ES-I3 (cell line): Measurements from ENCODE around the gene ENGASE.

Experiments used
- H3K36me3 ChIP-seq: 2 replicates; pipeline ENCODE4 v1.6.1; 2013; ENCODE audit warnings: mild to moderate bottlenecking, low read length, control low read depth, moderate library complexity; ENCODE audit not compliant: insufficient read depth
- H3K4me1 ChIP-seq: 2 replicates; pipeline ENCODE4 v1.6.1; 2013; ENCODE audit warnings: mild to moderate bottlenecking, control low read depth, low read length; ENCODE audit not compliant: insufficient read depth
- H3K9ac ChIP-seq: 2 replicates; pipeline ENCODE4 v1.6.1; 2013; ENCODE audit warnings: low read depth, mild to moderate bottlenecking, low read length, moderate library complexity
- H3K9me3 ChIP-seq: 2 replicates; pipeline ENCODE4 v1.6.1; 2013; ENCODE audit warnings: mild to moderate bottlenecking, low read length, moderate library complexity; ENCODE audit not compliant: control insufficient read depth, insufficient read depth

ENGASE gene

GRCh38 chr17:79045001-79045729 lies 29.5 kb upstream of the ENGASE start:
- H3K4me1 ChIP-seq: peaks cover 4% of the 10 kb centered on the region; the same call in 1 of the 2 replicates
- no peaks in the 10 kb centered on the region for H3K9me3 ChIP-seq
- no peaks in the 10 kb centered on the region for H3K36me3 ChIP-seq
- H3K9ac ChIP-seq: no peak overlapping the region

- Histone ChIP-seq H3K9me3 (no peaks in the 10 kb centered on the region), H3K9ac (no peak overlapping the region), H3K4me1 (peaks cover 4% of the 10 kb centered on the region; the same call in 1 of the 2 replicates), H3K36me3 (no peaks in the 10 kb centered on the region)
These were observed 28.8 kb upstream of the ENGASE start for GRCh38 chr17:79045842-79046196.

- no peak overlapping the region for H3K9ac ChIP-seq
- no peaks in the 10 kb centered on the region for H3K36me3 ChIP-seq
- no peaks in the 10 kb centered on the region for H3K9me3 ChIP-seq
- H3K4me1 ChIP-seq: peaks cover 4% of the 10 kb centered on the region; the same call in 1 of the 2 replicates
These were observed 28.3 kb upstream of the ENGASE start for GRCh38 chr17:79046197-79046915.

GRCh38 chr17:79046916-79047280 lies 27.7 kb upstream of the ENGASE start:
- Histone ChIP-seq H3K9me3 (no peaks in the 10 kb centered on the region; the same call in 1 of the 2 replicates), H3K9ac (no peak overlapping the region), H3K36me3 (no peaks in the 10 kb centered on the region), H3K4me1 (peaks cover 4% of the 10 kb centered on the region; the same call in 1 of the 2 replicates)

GRCh38 chr17:79047291-79047920 lies 27.2 kb upstream of the ENGASE start:
- H3K4me1 ChIP-seq: peaks cover 4% of the 10 kb centered on the region; the same call in 1 of the 2 replicates
- no peaks in the 10 kb centered on the region; the same call in 1 of the 2 replicates for H3K9me3 ChIP-seq
- H3K9ac ChIP-seq: no peak overlapping the region
- H3K36me3 ChIP-seq: no peaks in the 10 kb centered on the region

GRCh38 chr17:79047923-79048825 lies 26.4 kb upstream of the ENGASE start:
- Histone ChIP-seq H3K9ac (no peak overlapping the region), H3K9me3 (no peaks in the 10 kb centered on the region; the same call in 1 of the 2 replicates), H3K36me3 (no peaks in the 10 kb centered on the region), H3K4me1 (peaks cover 4% of the 10 kb centered on the region; the same call in 1 of the 2 replicates)

- Histone ChIP-seq H3K9ac (no peak overlapping the region), H3K36me3 (no peaks in the 10 kb centered on the region), H3K9me3 (peaks cover under 1% of the 10 kb centered on the region), H3K4me1 (peaks cover 4% of the 10 kb centered on the region; the same call in 1 of the 2 replicates)
These were observed 25.5 kb upstream of the ENGASE start for GRCh38 chr17:79048826-79049755.

GRCh38 chr17:79049821-79050220 lies 24.8 kb upstream of the ENGASE start:
- Histone ChIP-seq H3K9ac (no peak overlapping the region), H3K4me1 (peaks cover 4% of the 10 kb centered on the region; the same call in 1 of the 2 replicates)

GRCh38 chr17:79050551-79050950 lies 24.1 kb upstream of the ENGASE start:
- Histone ChIP-seq H3K4me1 (peaks cover 4% of the 10 kb centered on the region; the same call in 1 of the 2 replicates), H3K9me3 (peaks cover 9% of the 10 kb centered on the region), H3K36me3 (no peaks in the 10 kb centered on the region), H3K9ac (no peak overlapping the region)

More at GRCh38 chr17:79049821-79050220, 24.8 kb upstream of the ENGASE start:
- no peaks in the 10 kb centered on the region for H3K36me3 ChIP-seq
- peaks cover 6% of the 10 kb centered on the region for H3K9me3 ChIP-seq

GRCh38 chr17:79051306-79051705 lies 23.3 kb upstream of the ENGASE start:
- 0 out of 2 replicates have a peak, but pooled peaks cover 1% of the 10 kb centered on the region for H3K4me1 ChIP-seq
- H3K36me3 ChIP-seq: no peaks in the 10 kb centered on the region

GRCh38 chr17:79052131-79052530 lies 22.5 kb upstream of the ENGASE start:
- no peak overlapping the region for H3K9ac ChIP-seq
- no peaks in the 10 kb centered on the region for H3K36me3 ChIP-seq
- no peaks in the 10 kb centered on the region for H3K4me1 ChIP-seq
- H3K9me3 ChIP-seq: peaks cover 9% of the 10 kb centered on the region

More at GRCh38 chr17:79051306-79051705, 23.3 kb upstream of the ENGASE start:
- Histone ChIP-seq H3K9me3 (peaks cover 9% of the 10 kb centered on the region), H3K9ac (no peak overlapping the region)

GRCh38 chr17:79053251-79053925 lies 21.2 kb upstream of the ENGASE start:
- Histone ChIP-seq H3K4me1 (no peaks in the 10 kb centered on the region), H3K9ac (no peak overlapping the region), H3K36me3 (no peaks in the 10 kb centered on the region), H3K9me3 (peaks cover 9% of the 10 kb centered on the region)
